Suprapubic skin (tissue), 4 donors: ENCODE data around the gene DCTN5. TPM values are rescaled to one million over a fixed set of nuclear protein-coding genes. Genes with fewer than 3 reads are reported as not detected.

Experiments
- DNase-seq, 2 donors: peaks; one replicate each; pipeline ENCODE4 v3.0.0-alpha.2; 2019; ENCODE audit warnings: low spot score in 2 of 2
- H3K27ac ChIP-seq: fragments of 200-600 bp; sonication (generic); one replicate; pipeline ENCODE4 v1.5.1; 2019
- H3K27me3 ChIP-seq: fragments of 200-600 bp; sonication (generic); one replicate; pipeline ENCODE4 v1.5.1; 2019
- H3K36me3 ChIP-seq: fragments of 200-600 bp; sonication (generic); one replicate; pipeline ENCODE4 v1.5.1; 2019
- H3K4me1 ChIP-seq: fragments of 200-600 bp; sonication (generic); one replicate; pipeline ENCODE4 v1.5.1; 2019
- H3K4me3 ChIP-seq: fragments of 200-600 bp; sonication (generic); one replicate; pipeline ENCODE4 v1.5.1; 2019; ENCODE audit warnings: mild to moderate bottlenecking
- H3K9me3 ChIP-seq: fragments of 200-600 bp; sonication (generic); one replicate; pipeline ENCODE4 v1.5.1; 2019
- EP300 ChIP-seq: sonication (generic); formaldehyde crosslinking; IDR thresholded peaks from one replicate; pipeline ENCODE4 v1.6.1; 2017; ENCODE audit warnings: antibody characterized with exemption
- POLR2A ChIP-seq, 2 donors: fragments of 450-650 bp; IDR thresholded peaks; one replicate each; pipeline ENCODE4 v1.6.1; 2017; ENCODE audit warnings: antibody characterized with exemption in 2 of 2, mild to moderate bottlenecking in 2 of 2, moderate library complexity in 2 of 2
- POLR2AphosphoS5 ChIP-seq, 3 donors: sonication (generic); formaldehyde crosslinking; IDR thresholded peaks; one replicate each; pipeline ENCODE4 v1.6.1; 2017; ENCODE audit warnings: antibody characterized with exemption in 3 of 3
- WGBS: methylation state at CpG from one replicate; pipeline ENCODE4 v1.1.5; 2018; 5-methylcytosine and 5-hydroxymethylcytosine counted together
- total RNA-seq, 4 donors: library from RNA; depleted of rRNA; stranded (reverse); fragments of >200 nt; gene quantifications; one replicate each; pipeline ENCODE4 v1.1.0, GENCODE V29; 2016
- TF ChIP-seq, protein P1 (sequence below), 2 donors: fragments of 200-600 bp in 1 of 2; fragments of 450-650 bp in 1 of 2; sonication (generic) in 1 of 2; IDR thresholded peaks; one replicate each; pipeline ENCODE4 v1.5.1; 2016 to 2019; ENCODE audit warnings: antibody characterized with exemption in 2 of 2, mild to moderate bottlenecking in 1 of 2, moderate library complexity in 1 of 2

Gene DCTN5
- total RNA-seq, 4 donors from 2014 or later: 45.8 to 52.0 (median 48.8) TPM

DNA sequence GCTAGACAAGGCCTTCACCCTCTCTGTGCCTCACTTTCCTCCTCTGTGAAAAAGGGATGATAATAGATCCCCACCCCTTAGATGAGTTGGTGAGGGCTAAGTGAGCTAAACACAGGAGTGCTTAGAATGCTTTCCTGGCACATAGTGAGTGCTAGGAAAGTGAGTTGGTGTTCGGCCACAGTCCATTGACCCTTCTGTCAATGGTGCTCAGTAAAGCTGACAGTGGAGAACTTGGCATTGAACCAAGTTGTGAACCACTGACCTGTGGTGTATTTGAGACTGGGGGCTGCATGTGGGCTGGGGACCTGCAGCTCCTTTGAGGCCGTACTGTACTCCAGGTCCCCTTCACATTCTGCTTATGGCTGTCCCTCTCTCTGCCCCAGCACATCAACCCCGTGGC is 42.2 kb downstream of the DCTN5 start:
- H3K4me3 ChIP-seq: no peak overlapping the region
- WGBS: 91% methylated on average over 3 of the region's 3 CpGs
- H3K36me3 ChIP-seq: peaks cover 26% of the 10 kb centered on the region
- H3K27ac ChIP-seq: no peak overlapping the region
- no peak for TF ChIP-seq POLR2A (IDR thresholded peaks at IDR 0.05)
- DNase-seq: no peak
- H3K9me3 ChIP-seq: no peaks in the 10 kb centered on the region
- H3K27me3 ChIP-seq: no peaks in the 10 kb centered on the region
- H3K4me1 ChIP-seq: peaks cover 12% of the 10 kb centered on the region

DNA sequence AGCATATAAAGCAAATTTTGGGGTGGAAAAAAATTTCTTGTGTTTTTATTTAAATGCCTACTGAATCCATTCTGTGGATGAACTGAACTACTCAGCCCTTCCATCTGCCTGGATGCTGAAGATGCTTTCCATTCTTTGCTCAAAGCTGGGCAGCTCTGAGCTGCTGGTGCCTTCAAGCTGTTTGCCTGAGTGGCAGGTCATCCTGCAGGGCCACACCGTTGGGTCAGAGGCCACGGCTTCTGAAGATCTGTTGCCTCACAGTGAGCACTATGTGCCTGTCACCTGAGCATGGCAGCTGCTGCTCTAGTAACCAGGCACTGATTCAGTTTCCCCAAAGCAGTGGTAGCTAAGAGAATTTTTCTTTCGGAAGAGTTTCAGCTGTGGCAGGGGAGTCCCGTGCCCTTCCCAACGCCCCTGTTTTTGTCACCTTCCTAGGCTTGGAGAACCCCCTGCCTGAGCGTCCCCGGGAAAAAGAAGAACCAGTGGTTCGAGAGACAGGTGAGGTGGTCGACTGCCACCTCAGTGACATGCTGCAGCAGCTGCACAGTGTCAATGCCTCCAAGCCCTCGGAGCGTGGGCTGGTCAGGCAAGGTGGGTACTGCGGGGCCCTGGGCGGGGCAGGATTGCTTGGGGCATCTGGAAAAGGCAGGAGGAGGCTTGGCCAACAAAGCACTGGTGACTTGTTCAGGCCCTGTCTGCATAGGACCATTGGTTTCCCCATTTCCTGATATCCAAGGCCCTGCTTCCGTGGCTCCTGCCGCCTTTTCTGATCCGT is 46.0 kb downstream of the DCTN5 start:
- Histone ChIP-seq H3K27ac (no peak overlapping the region), H3K4me1 (no peaks in the 10 kb centered on the region), H3K4me3 (no peak overlapping the region), H3K9me3 (no peaks in the 10 kb centered on the region), H3K27me3 (no peaks in the 10 kb centered on the region), H3K36me3 (peaks cover 53% of the 10 kb centered on the region)
- WGBS: 89% methylated on average over 16 of the region's 16 CpGs
- no peak for DNase-seq
- TF ChIP-seq POLR2A (IDR thresholded peaks at IDR 0.05) (no peak), POLR2AphosphoS5 (IDR thresholded peaks at IDR 0.05) (no peak), EP300 (no peak)
- TF ChIP-seq, protein P1, sequence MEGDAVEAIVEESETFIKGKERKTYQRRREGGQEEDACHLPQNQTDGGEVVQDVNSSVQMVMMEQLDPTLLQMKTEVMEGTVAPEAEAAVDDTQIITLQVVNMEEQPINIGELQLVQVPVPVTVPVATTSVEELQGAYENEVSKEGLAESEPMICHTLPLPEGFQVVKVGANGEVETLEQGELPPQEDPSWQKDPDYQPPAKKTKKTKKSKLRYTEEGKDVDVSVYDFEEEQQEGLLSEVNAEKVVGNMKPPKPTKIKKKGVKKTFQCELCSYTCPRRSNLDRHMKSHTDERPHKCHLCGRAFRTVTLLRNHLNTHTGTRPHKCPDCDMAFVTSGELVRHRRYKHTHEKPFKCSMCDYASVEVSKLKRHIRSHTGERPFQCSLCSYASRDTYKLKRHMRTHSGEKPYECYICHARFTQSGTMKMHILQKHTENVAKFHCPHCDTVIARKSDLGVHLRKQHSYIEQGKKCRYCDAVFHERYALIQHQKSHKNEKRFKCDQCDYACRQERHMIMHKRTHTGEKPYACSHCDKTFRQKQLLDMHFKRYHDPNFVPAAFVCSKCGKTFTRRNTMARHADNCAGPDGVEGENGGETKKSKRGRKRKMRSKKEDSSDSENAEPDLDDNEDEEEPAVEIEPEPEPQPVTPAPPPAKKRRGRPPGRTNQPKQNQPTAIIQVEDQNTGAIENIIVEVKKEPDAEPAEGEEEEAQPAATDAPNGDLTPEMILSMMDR (IDR thresholded peaks at IDR 0.05): no peak

DNA sequence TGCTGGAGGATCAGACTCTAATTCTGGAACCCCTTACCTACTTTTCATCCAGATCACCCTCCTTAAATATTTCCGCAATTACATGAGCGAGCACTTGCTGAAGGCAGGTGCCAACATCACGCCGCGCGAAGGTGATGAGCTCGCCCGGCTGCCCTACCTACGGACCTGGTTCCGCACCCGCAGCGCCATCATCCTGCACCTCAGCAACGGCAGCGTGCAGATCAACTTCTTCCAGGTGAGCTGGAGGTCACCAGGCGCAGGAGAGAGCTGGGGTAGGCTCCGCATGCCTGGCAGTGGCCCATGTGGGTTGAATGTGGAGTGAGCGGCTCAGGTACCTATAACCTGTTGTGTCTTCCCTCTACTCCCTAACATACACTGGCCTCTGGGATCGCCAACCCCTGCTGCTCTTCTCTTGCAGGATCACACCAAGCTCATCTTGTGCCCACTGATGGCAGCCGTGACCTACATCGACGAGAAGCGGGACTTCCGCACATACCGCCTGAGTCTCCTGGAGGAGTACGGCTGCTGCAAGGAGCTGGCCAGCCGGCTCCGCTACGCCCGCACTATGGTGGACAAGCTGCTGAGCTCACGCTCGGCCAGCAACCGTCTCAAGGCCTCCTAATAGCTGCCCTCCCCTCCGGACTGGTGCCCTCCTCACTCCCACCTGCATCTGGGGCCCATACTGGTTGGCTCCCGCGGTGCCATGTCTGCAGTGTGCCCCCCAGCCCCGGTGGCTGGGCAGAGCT is 48.3 kb downstream of the DCTN5 start:
- H3K9me3 ChIP-seq: no peaks in the 10 kb centered on the region
- TF ChIP-seq POLR2A (IDR thresholded peaks at IDR 0.05): no peak
- no peak for TF ChIP-seq POLR2AphosphoS5 (IDR thresholded peaks at IDR 0.05)
- no peak for TF ChIP-seq EP300
- TF ChIP-seq, protein P1 (IDR thresholded peaks at IDR 0.05): no peak
- no peak overlapping the region for H3K27ac ChIP-seq
- peaks cover 44% of the 10 kb centered on the region for H3K36me3 ChIP-seq
- H3K4me3 ChIP-seq: no peak overlapping the region
- DNase-seq: no peak
- no peaks in the 10 kb centered on the region for H3K4me1 ChIP-seq
- no peaks in the 10 kb centered on the region for H3K27me3 ChIP-seq
- 94% methylated on average over 23 of the region's 36 CpGs for WGBS

DNA sequence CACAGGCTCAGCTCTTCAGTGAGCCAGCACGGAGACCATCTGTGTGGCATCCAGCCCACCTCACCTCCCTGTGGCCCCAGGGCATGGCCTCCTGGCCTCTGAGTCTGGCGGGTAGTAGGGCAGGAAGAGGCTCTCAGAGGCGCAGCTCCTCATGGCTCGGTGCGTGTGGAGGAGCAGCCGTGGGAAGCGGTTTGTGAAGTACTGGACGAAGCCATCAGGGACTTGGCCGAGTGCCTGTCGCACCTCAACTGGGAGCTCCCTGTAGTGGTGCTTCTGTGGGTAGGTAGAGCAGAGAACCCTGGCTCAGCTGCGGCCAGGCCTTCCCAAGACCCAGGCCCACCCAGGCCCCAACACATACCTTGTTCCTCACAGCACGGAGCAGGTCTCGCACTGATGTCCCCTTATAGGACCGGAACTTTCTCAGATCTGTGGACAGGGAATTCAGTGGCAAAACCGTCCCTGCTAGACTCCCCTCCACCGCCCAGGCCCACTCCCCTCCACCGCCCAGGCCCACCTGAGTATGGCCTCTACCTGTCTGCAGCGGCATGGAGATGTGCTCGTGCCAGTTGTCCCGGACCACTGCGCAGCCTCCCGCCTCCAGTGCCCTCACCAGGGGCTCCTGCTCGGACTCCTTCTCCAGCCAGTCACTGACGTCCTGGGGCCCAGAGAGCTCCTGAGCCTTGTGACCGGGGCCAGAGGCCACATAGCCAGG is 49.7 kb downstream of the DCTN5 start:
- TF ChIP-seq, protein P1 (IDR thresholded peaks at IDR 0.05): no peak
- TF ChIP-seq POLR2A (IDR thresholded peaks at IDR 0.05): no peak
- TF ChIP-seq POLR2AphosphoS5 (IDR thresholded peaks at IDR 0.05): no peak
- no peak for TF ChIP-seq EP300
- peaks cover 44% of the 10 kb centered on the region for H3K36me3 ChIP-seq

DNA sequence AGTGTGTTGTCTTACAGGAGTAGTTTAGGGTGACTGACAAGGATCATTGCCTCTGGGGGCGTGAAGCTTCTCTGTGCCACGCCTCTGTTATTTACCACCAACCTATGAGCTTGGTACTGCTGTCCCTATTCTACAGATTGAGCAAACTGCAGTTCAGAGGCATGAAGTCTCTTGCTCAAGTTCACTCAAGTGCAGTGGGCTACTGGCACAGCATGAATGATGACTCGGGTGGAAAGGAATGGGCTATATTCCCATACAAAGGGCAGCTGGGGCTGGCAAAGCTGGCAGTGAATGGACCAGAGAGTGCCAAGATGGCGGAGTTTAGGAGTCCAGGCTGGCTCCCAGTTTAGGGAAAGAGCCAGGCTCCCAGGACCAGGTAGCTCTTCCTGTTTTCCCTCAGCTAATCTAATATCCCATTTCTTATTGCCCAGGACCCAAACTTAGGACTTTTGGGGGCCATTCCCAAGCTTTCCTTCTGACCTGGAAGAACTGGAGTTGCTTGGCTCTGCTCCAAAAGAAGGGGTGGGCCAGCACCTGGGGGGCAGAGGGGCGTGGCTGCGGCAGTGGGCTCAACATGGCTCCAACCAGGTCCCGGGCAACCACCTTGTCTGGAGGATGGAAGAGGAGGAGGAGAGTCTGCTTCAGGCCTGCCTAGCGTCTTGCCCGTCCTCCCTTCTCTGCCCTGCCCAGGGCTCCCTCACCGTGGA is 50.4 kb downstream of the DCTN5 start:
- H3K36me3 ChIP-seq: peaks cover 44% of the 10 kb centered on the region
- WGBS: 89% methylated on average over 8 of the region's 10 CpGs
- H3K9me3 ChIP-seq: no peaks in the 10 kb centered on the region
- no peaks in the 10 kb centered on the region for H3K27me3 ChIP-seq
- no peak overlapping the region for H3K27ac ChIP-seq
- H3K4me3 ChIP-seq: no peak overlapping the region
- H3K4me1 ChIP-seq: no peaks in the 10 kb centered on the region
- no peak for TF ChIP-seq POLR2AphosphoS5 (IDR thresholded peaks at IDR 0.05)
- TF ChIP-seq POLR2A (IDR thresholded peaks at IDR 0.05): no peak
- TF ChIP-seq EP300: no peak
- TF ChIP-seq, protein P1 (IDR thresholded peaks at IDR 0.05): no peak
- no peak for DNase-seq

More for the DNA sequence above, 49.7 kb downstream of the DCTN5 start:
- Histone ChIP-seq H3K4me1 (no peaks in the 10 kb centered on the region), H3K27ac (no peak overlapping the region), H3K4me3 (no peak overlapping the region), H3K27me3 (no peaks in the 10 kb centered on the region), H3K9me3 (no peaks in the 10 kb centered on the region)
- WGBS: 92% methylated on average over 14 of the region's 25 CpGs
- DNase-seq: no peak
